Left ventricle myocardium inferior (tissue), 1 donor: ENCODE data around the gene KCNK10. TPM values are rescaled to one million over a fixed set of nuclear protein-coding genes. Genes with fewer than 3 reads are reported as not detected.

ENCODE experiments used
- DNase-seq: peaks from one replicate; pipeline ENCODE4 v3.0.0-alpha.2; 2020
- H3K27ac ChIP-seq: fragments of 200-600 bp; replicated peaks from 2 replicates; pipeline ENCODE4 v1.8.0; 2021
- H3K27me3 ChIP-seq: fragments of 200-600 bp; 2 replicates; pipeline ENCODE4 v1.8.0; 2021; ENCODE audit warnings: low read depth
- H3K36me3 ChIP-seq: fragments of 200-600 bp; 2 replicates; pipeline ENCODE4 v1.8.0; 2021
- H3K4me1 ChIP-seq: fragments of 200-600 bp; 2 replicates; pipeline ENCODE4 v1.8.0; 2021
- H3K4me3 ChIP-seq: fragments of 200-600 bp; 2 replicates; pipeline ENCODE4 v1.8.0; 2021; ENCODE audit warnings: mild to moderate bottlenecking, moderate library complexity
- H3K9me3 ChIP-seq: fragments of 200-600 bp; replicated peaks from 2 replicates; pipeline ENCODE4 v1.8.0; 2021
- CTCF ChIP-seq: fragments of 200-600 bp; IDR thresholded peaks from 2 replicates; pipeline ENCODE4 v1.8.0; 2021; ENCODE audit warnings: antibody characterized with exemption, mild to moderate bottlenecking, borderline replicate concordance
- intact Hi-C: fragments of 100-400 bp; cut with micrococcal nuclease; formaldehyde crosslinking; loops from one replicate; pipeline ENCODE4 v1.11.0; 2022
- total RNA-seq: library from RNA; stranded (reverse); fragmentation: NEBNext Ultra II Directional; extraction: Animal tissue kit (Norgen Biotek cat#: 25700); gene quantifications from one replicate; pipeline ENCODE4 v1.2.1, GENCODE V29; 2021
- donor health status: DM: no; HTN: yes; CAD: no; lungs with severe emphysema.

KCNK10 gene
- total RNA-seq, 1 donor from 2014 or later: not detected

GRCh38 chr14:88310449-88310848 is 12.6 kb downstream of the KCNK10 start:
- intact Hi-C loops: no loop called here
- H3K4me1 ChIP-seq: no peaks in the 10 kb centered on the region
- H3K36me3 ChIP-seq: no peaks in the 10 kb centered on the region
- H3K27ac ChIP-seq: no peak overlapping the region
- H3K4me3 ChIP-seq: no peak overlapping the region
- peaks cover 31% of the 10 kb centered on the region for H3K27me3 ChIP-seq
- no peak for TF ChIP-seq CTCF
- H3K9me3 ChIP-seq: peaks cover 15% of the 10 kb centered on the region
- no peak for DNase-seq

DNA sequence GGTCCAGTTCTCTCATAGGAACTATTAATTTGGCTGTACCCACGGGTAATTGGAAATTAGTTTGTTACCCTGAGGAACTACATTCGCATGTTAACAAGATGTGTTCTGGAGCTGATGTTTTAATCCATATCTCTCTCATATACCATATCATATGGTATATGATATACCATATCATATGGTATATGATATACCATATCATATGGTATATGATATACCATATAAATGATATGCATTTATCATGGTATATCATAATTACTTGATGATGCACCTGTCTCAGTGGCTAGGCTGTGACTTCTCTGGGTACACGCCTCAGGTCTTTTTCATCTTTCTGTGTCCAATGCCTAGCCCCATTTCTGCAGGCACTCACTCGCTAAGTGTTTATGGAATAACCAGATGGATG is 13.0 kb downstream of the KCNK10 start:
- no peak for TF ChIP-seq CTCF
- DNase-seq: no peak
- H3K4me3 ChIP-seq: no peak overlapping the region
- no peaks in the 10 kb centered on the region for H3K36me3 ChIP-seq
- peaks cover 15% of the 10 kb centered on the region for H3K9me3 ChIP-seq
- H3K27me3 ChIP-seq: peaks cover 28% of the 10 kb centered on the region
- H3K4me1 ChIP-seq: no peaks in the 10 kb centered on the region
- intact Hi-C loops: no loop called here
- no peak overlapping the region for H3K27ac ChIP-seq

DNA sequence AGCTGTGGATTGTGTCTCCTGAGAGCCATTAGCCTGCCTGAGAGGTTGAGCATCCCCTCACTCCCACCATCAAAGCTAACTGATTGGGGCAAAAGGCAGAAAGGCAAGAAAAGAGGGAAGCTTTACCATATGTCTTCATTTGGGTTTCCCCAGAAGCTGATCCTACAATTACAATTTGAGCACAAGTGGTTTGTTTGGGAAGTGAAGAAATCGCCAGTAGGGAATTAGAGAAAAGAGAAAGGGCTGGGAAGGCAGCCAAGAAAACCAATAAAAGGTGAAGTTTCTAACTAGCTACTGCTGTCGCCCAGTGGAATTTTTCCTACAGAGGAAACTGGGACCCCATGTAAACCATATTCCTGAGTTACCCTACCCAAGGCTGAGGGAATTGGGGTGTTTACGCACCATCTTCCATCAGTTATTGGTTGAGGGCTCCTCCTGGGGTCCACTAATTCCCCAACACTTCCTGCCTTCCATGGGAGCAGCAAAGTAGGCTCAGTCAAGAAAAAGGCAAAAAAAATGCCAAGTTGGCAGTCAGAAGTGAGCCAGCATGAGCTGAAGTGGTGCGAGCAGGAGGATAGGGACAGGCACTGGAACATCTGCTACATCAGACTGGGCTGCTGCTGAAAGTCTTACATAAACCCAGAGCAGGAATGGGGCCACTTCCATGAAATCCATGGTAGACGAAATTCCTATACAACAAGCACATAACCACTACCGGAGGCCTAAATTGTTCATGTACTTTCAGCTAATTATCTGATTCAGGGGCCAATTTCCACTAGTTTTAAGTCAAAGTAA is 17.3 kb downstream of the KCNK10 start:
- no peak for DNase-seq
- H3K27me3 ChIP-seq: peaks cover 26% of the 10 kb centered on the region
- TF ChIP-seq CTCF: no peak
- H3K27ac ChIP-seq: no peak overlapping the region
- intact Hi-C loops: no loop called here
- H3K36me3 ChIP-seq: no peaks in the 10 kb centered on the region
- no peak overlapping the region for H3K4me3 ChIP-seq
- H3K9me3 ChIP-seq: no peaks in the 10 kb centered on the region
- H3K4me1 ChIP-seq: no peaks in the 10 kb centered on the region

DNA sequence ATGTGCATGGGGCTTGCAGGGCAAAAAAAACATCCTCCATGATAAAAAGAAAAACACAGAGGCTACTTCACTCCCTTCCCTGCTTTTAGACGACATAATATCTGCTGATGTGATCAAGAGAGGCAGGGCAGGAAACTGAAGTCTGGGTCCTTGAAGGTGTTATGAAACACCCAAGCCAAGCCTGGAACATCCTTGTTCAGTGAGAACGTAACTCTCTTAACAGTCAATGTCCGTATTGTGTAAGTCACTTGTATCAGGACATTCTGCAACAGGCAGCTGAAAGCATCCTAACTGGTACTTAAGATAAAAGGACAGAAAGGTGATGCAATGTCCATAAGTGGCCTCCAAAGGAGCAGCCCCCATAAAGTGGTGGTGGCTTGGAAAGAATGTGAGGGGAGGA is 20.0 kb downstream of the KCNK10 start:
- Histone ChIP-seq H3K27me3 (peaks cover 28% of the 10 kb centered on the region), H3K4me3 (no peak overlapping the region), H3K9me3 (no peaks in the 10 kb centered on the region), H3K36me3 (no peaks in the 10 kb centered on the region), H3K4me1 (no peaks in the 10 kb centered on the region), H3K27ac (no peak overlapping the region)
- TF ChIP-seq CTCF: no peak
- intact Hi-C loops: no loop called here
- no peak for DNase-seq

- Histone ChIP-seq H3K36me3 (no peaks in the 10 kb centered on the region), H3K4me1 (no peaks in the 10 kb centered on the region), H3K9me3 (no peaks in the 10 kb centered on the region), H3K27me3 (peaks cover 34% of the 10 kb centered on the region), H3K27ac (no peak overlapping the region), H3K4me3 (no peak overlapping the region)
- intact Hi-C loops: no loop called here
- DNase-seq: no peak
- TF ChIP-seq CTCF: no peak
Measured at GRCh38 chr14:88301381-88301780, 21.7 kb downstream of the KCNK10 start.
